ENCODE data around the gene DAB2IP.
"Not testable (repeated sequence)": the region's sequence is repeated elsewhere in the genome, so short reads cannot be mapped to it uniquely, and the experiment has no call there.

DAB2IP gene

DNA sequence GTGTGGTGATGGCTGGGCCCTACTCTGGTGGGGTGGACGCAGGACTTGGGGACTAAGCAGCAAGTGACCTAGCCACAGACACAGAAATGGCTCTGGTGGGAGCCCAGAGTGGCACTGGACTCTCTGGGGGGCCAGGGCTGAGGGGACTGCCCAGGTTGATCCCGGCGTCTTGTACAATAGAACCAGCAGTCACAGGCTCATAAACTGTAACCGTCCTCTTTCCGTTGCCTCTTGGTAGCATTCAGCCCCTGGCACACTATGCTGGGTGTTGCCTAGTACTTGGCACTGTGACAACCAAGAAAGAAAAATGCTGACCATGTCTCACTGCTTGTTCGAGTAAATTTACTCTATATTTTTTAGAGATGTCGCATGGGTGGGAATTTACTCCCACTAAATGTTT lies 80.5 kb downstream of the DAB2IP start:
- no peak for FAIRE-seq

GRCh38 chr9:121732389-121732788 lies 81.0 kb downstream of the DAB2IP start:
- FAIRE-seq, result no peak

DNA sequence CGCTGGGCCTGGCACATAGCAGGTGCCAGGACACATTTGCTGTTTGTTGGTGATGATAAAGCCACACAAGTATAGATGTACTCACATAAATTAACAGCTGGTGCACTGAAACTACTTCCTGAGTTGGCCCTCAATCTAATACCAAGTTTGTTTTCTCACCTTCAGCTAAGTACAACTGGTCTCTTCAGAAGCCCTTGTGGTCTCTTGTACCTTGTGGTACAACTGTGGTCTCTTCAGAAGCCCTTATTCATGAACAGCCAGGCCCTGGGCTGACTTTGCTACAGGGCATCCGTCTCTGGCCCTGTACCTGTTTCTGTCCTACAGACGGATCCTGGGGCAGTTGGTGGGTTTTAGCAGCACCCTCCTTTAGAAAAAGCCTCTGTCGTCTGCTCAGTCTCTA lies 81.5 kb downstream of the DAB2IP start:
- no peak for FAIRE-seq

DNA sequence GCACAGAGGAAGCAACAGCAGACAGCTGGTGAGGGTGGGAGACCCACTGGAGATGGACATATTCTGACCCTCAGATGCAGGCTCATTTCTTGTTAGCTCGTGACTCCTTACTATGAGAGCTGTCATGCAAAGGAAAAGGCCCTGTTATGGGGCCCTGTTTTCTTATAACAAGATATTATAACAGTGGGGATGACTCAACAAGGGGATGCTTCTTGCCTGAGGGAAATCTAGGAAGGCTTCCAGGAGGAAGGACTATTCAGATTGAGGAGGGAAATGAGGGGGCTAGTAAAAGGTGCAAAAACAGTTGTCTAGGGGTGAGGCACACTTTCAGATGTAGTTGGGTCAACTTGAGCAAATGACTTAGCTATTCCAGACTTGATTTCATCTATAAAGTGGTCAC lies 83.0 kb downstream of the DAB2IP start:
- no peak for FAIRE-seq

DNA sequence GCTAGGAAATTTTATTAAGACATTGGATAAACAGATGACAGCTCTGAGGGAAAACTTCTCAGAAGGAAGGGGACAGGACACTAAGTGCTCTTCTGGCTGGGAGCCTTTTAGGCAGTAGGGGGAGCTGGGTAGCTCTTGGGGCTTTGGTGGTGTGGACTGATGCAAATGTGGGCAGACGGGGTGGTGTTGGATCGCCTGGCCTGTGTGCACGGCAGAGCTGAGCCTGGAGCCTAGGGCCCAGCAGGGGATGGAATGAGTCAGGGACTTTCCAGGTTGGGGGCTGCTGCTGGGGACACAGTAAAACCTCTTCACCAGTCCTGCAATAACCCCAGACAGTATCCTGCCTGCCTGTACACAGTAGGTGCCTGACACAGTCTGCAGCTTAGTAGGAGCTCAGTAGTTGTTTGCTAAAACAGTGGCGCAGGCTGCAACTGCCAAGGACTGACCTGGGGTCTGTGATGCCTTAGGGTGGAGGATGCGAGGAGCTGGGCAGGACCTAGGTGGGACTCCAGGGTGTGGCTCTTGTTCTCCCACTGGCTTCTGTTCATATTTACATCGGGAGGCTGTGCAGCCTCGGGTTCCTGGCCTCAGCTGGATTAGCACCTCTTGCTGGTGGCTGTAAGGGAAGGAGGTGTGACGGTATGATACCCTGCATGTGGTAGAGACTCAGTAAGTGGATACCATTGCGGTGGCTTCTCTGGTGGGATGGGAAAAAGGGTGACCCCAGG lies 83.8 kb downstream of the DAB2IP start:
- FAIRE-seq, result no peak

DNA sequence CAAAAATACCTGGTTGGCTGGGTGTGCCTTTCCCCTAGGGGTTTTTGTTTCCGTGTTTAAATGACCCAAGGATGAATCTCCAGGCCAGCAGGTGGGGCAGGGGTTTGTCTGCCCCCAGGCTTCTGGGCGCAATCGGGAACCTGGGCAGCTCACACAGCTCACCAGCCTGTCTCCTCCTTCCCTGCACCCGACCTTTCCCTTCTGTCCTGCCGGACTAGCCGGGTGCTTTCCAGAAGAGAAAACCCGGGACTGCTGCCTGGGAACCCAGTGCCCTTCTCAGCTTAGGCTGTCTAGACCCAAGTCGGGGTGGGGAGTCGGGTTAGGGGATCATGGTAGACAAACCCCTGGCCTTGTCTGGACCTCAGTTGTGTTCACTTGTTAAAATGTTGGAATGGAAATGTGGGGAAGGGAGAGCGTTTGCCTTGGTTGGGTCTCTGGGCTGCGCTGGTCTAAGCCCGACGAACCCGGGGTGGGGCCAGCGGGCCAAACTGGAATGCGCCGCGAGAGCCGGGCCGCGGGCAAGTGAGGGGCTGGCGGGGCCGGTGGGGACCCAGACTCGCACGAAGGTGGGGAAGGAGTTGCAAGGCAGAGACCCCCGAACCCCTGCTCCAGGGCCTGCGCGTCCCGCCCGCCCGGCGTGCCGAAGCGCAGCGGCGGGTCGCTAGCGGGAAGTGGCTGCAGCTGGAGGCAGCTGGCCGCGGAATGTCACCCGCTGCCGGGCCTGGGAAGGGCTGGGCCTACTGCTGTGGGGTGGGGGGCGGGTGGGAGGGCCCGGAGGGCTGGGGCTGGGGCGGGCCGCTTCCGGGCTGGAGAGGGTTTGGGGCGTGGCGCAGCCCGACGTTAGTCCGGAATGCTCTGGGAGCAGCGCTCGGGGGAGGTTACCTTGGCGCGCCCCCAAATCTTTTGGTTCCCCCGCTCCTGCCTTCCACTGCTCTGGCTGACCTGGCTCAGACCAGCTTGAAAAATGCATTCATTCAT lies 84.6 kb downstream of the DAB2IP start:
- FAIRE-seq, result no peak

DNA sequence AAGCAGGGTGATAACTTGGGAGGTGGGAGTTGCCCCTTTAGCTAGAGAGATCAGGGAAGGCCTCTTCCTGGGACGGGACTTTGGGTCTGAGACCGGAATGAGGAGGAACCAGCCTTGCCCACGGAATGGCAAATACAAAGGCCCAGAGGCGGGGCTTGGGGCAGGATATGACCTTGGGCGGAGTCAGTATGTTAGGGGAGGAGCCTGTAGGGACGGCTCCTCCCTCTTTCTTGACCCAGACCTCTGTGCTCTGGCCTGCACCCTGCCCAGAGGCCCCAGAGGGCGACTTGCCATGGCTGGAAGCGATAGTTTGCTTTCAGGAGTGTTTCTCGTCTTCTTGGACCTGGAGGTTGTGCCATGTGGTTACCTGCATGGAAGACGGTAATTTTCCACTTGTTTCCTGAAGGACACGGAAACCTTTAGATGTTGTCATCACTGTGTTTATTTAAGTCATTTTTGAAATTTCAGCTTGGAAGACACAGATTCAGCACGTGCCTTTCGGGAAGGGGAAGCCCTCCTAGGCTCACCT lies 85.6 kb downstream of the DAB2IP start:
- no peak for FAIRE-seq

DNA sequence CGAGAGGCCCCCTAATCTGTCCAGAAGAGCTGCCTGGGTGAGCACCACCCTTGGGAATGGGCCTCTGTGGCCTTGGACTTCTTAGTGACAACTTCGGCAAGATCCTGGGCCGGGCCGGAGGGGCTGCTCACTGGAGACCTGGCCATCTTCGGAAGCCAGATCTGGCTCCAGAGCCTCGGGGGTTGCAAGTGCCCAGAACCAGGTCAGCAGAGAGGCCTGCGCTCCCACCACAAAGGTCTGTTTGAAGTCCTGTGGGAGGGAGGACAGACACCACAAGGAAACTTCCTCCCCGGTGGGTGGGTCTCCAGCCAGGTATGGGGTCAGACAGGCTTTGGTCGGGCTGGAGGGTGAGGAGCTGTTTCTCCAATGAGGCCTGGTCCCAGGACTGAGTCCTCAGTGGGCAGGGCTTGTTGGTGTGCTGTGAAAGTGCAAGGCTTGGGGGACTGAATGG lies 86.1 kb downstream of the DAB2IP start:
- FAIRE-seq, result no peak

DNA sequence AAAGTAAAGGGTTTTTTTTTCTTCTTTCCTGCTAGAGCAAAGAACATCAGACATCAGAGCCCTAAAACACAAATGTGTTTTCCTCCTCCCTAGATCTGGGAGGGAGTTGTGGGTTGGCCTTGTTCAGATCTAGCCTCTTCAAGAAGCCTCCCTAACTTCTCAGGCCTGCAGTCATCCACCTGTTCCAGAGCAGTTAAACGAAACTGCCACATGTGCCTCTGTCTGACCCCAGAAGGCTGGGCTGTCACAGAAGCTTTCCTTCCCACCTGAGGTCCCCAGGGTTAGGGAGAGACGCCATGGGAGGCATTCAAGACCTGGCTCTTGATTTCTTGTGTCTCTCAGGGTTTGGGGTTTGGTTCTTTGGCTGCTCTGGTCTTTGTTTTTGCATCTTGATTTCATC lies 87.0 kb downstream of the DAB2IP start:
- no peak for FAIRE-seq

GRCh38 chr9:121738968-121739367 lies 87.5 kb downstream of the DAB2IP start:
- no peak for FAIRE-seq

GRCh38 chr9:121739971-121740370 lies 88.5 kb downstream of the DAB2IP start:
- no peak for FAIRE-seq

- no peak for FAIRE-seq
Observed at GRCh38 chr9:121741228-121741918, 89.9 kb downstream of the DAB2IP start.

- FAIRE-seq, result not testable (repeated sequence)
Observed at GRCh38 chr9:121741919-121742283, 90.5 kb downstream of the DAB2IP start.

DNA sequence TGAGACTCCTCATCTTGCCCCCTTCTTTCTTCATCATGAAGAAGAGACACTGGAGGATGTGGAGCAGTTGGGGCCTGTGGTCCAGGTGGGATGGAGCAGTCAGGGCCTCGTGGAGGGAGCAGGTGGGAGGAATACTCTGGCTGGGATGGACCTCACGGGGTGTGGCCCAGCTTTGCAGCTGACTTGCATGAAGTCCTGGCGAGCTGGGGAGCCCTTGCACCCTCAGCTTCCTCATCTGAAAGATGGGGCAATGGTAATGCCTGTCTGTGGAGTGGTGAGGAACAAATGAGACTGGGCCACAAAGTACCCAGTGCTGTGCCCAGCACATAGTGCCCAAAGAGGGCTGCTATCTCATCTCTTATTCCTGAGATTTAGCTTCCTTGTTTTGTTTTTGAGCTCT lies 91.5 kb downstream of the DAB2IP start:
- FAIRE-seq, result no peak

GRCh38 chr9:121743441-121744001 lies 92.1 kb downstream of the DAB2IP start:
- peak; percentile 95 for FAIRE-seq

- no peak for FAIRE-seq
Observed at GRCh38 chr9:121744002-121744686, 92.7 kb downstream of the DAB2IP start.

- no peak for FAIRE-seq
Observed at GRCh38 chr9:121744687-121745395, 93.4 kb downstream of the DAB2IP start.

- FAIRE-seq, result no peak
Observed at GRCh38 chr9:121745396-121745695, 93.9 kb downstream of the DAB2IP start.

GRCh38 chr9:121746411-121746810 lies 95.0 kb downstream of the DAB2IP start:
- no peak for FAIRE-seq

DNA sequence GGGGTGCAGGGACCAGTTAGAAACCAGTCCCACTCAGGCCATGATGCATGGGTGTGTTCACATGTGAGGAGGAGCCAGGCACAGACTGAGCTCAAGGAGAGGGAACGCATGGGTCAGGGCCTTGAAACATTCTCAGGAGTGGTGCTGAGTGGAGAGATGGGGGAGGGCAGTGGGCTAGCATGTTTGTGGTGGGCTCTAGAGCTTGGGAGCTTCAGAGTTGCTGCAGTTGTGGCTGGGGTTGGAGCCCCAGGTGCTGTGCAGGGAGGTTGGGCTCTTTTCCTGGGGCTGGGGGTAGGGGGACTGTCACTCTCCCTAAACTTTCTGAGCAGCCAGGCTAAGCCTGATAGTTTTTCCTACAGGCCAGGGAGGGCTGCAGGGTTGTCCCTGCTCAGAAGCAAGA lies 95.4 kb downstream of the DAB2IP start:
- FAIRE-seq, result no peak

DNA sequence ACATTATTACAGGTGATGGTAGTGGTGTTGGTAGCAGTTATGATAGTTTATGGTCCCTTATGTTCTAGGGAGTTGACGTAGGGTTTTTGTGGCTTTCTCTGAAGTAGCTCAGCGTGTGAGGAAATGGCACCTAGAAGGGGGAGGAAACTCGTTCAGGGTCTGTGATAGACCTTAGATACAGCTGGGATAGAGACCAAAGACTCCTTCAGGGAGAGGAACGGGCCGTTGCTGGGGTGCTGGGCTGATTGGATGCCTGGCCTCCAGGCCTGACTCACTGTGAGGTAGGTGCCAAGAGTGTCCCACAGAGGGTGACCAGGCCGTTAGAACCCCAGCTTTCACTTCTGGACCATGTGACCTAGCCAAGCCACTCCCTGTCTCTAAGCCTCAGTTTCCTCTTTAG lies 96.6 kb downstream of the DAB2IP start:
- no peak for FAIRE-seq

Data from G401.6 (cell line).